SK-N-SH treated with all-trans-retinoic acid at 6 μM for 48 hours (cell line): ENCODE results near the gene LGALS9.

ENCODE experiments used
- ARNTL ChIP-seq: fragments of 450-650 bp; formaldehyde crosslinking; IDR thresholded peaks from 2 replicates; pipeline ENCODE4 v1.5.0; 2020; ENCODE audit warnings: low read depth, mild to moderate bottlenecking, moderate library complexity, borderline replicate concordance
- GLIS3 ChIP-seq: fragments of 250-450 bp; sonication (Bioruptor Pico); IDR thresholded peaks from 2 replicates; pipeline ENCODE4 v1.5.0; 2020; ENCODE audit warnings: mild to moderate bottlenecking, moderate library complexity
- OSR1 ChIP-seq: fragments of 250-450 bp; sonication (Bioruptor Pico); IDR thresholded peaks from 2 replicates; pipeline ENCODE4 v1.8.0; 2022; ENCODE audit warnings: moderate library complexity, mild to moderate bottlenecking, inconsistent platforms
- RARB ChIP-seq: fragments of 250-450 bp; sonication (Bioruptor Pico); IDR thresholded peaks from 2 replicates; pipeline ENCODE4 v1.8.0; 2021; ENCODE audit warnings: mild to moderate bottlenecking, moderate library complexity
- SNAI2 ChIP-seq: fragments of 250-450 bp; sonication (Bioruptor Pico); IDR thresholded peaks from 2 replicates; pipeline ENCODE4 v1.5.0; 2020; ENCODE audit warnings: mild to moderate bottlenecking, moderate library complexity
- TCF4 ChIP-seq: fragments of 250-450 bp; sonication (Bioruptor Pico); IDR thresholded peaks from 2 replicates; pipeline ENCODE4 v1.8.0; 2021; ENCODE audit warnings: mild to moderate bottlenecking, moderate library complexity, borderline replicate concordance
- ZFP3 ChIP-seq: fragments of 250-450 bp; sonication (Bioruptor Pico); IDR thresholded peaks from 2 replicates; pipeline ENCODE4 v1.5.0; 2020; ENCODE audit warnings: mild to moderate bottlenecking, moderate library complexity
- ZNF565 ChIP-seq: fragments of 450-650 bp; formaldehyde crosslinking; conservative IDR thresholded peaks from 2 replicates; pipeline ENCODE4 v1.5.0; 2020; ENCODE audit warnings: low read depth, mild to moderate bottlenecking, moderate library complexity
- TF ChIP-seq, protein P1 (sequence below): fragments of 250-450 bp; sonication (Bioruptor Pico); IDR thresholded peaks from 2 replicates; pipeline ENCODE4 v1.8.0; 2020; ENCODE audit warnings: mild to moderate bottlenecking, moderate library complexity, borderline replicate concordance
- TF ChIP-seq, protein P2 (sequence below): fragments of 250-450 bp; sonication (Bioruptor Pico); IDR thresholded peaks from 2 replicates; pipeline ENCODE4 v1.5.1; 2021; ENCODE audit warnings: mild to moderate bottlenecking, moderate library complexity

DNA sequence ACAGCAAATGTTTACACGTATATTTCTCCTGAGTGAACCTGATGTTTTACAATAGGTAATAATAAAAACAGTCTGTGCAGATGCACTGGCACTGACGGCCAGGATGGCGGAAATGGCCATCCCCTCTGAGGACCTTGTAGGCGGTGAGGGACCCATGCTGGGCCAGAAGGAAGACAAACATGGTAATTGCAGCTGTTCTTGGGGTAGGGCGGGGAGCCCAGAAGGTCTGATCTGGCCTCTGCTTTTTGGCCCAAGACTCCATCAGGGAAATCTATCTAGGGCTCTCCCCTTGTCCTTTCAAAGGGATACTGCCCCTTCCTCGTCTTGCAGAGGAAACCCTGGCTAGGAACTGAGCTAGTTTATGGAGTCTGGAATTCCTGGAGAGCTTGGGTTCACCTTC lies 7.4 kb upstream of the LGALS9 start:
- TF ChIP-seq, protein P1, sequence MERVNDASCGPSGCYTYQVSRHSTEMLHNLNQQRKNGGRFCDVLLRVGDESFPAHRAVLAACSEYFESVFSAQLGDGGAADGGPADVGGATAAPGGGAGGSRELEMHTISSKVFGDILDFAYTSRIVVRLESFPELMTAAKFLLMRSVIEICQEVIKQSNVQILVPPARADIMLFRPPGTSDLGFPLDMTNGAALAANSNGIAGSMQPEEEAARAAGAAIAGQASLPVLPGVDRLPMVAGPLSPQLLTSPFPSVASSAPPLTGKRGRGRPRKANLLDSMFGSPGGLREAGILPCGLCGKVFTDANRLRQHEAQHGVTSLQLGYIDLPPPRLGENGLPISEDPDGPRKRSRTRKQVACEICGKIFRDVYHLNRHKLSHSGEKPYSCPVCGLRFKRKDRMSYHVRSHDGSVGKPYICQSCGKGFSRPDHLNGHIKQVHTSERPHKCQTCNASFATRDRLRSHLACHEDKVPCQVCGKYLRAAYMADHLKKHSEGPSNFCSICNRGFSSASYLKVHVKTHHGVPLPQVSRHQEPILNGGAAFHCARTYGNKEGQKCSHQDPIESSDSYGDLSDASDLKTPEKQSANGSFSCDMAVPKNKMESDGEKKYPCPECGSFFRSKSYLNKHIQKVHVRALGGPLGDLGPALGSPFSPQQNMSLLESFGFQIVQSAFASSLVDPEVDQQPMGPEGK (CRISPR knock-in tag) = no peak
- TF ChIP-seq TCF4 (CRISPR knock-in tag) = no peak
- TF ChIP-seq OSR1 = no peak
- TF ChIP-seq, protein P2, sequence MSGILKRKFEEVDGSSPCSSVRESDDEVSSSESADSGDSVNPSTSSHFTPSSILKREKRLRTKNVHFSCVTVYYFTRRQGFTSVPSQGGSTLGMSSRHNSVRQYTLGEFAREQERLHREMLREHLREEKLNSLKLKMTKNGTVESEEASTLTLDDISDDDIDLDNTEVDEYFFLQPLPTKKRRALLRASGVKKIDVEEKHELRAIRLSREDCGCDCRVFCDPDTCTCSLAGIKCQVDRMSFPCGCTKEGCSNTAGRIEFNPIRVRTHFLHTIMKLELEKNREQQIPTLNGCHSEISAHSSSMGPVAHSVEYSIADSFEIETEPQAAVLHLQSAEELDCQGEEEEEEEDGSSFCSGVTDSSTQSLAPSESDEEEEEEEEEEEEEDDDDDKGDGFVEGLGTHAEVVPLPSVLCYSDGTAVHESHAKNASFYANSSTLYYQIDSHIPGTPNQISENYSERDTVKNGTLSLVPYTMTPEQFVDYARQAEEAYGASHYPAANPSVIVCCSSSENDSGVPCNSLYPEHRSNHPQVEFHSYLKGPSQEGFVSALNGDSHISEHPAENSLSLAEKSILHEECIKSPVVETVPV (CRISPR knock-in tag) = no peak
- no peak for TF ChIP-seq RARB (CRISPR knock-in tag)
- no peak for TF ChIP-seq ARNTL (CRISPR knock-in tag)
- no peak for TF ChIP-seq ZFP3 (CRISPR knock-in tag)
- no peak for TF ChIP-seq GLIS3
- TF ChIP-seq ZNF565 (CRISPR knock-in tag) = no peak
- TF ChIP-seq SNAI2 (CRISPR knock-in tag) = no peak
